HepG2 (cell line): ENCODE measurements around the gene NFE2L1. TPM values are rescaled to one million over a fixed set of nuclear protein-coding genes. Genes with fewer than 3 reads are reported as not detected.

Experiments
- HNF4G ChIP-seq, 2 experiments: sonication (generic) in 1 of 2; formaldehyde crosslinking in 1 of 2; IDR thresholded peaks; 2 replicates each; pipeline versions ENCODE4 v1.4.0 to v1.6.1; 2011 to 2020; ENCODE audit warnings: borderline replicate concordance in 2 of 2, low read depth in 2 of 2, mild to moderate bottlenecking in 2 of 2, low read length in 1 of 2, missing genetic modification reagents in 1 of 2, moderate library complexity in 1 of 2
- HNRNPH1 ChIP-seq: fragments of 200-400 bp; formaldehyde crosslinking; optimal IDR thresholded peaks from 2 replicates; pipeline ENCODE3; 2017; ENCODE audit warnings: mild to moderate bottlenecking, low read depth, low read length
- KDM3A ChIP-seq: IDR thresholded peaks from 2 replicates; pipeline ENCODE4 v1.6.1; 2018; ENCODE audit warnings: low read depth, missing compliant biosample characterization
- KLF13 ChIP-seq: sonication (generic); formaldehyde crosslinking; IDR thresholded peaks from 2 replicates; pipeline ENCODE4 v1.4.0; 2020; ENCODE audit warnings: mild to moderate bottlenecking, missing genetic modification reagents
- KLF6 ChIP-seq: IDR thresholded peaks from 2 replicates; pipeline ENCODE4 v1.8.0; 2016; ENCODE audit warnings: missing biosample characterization, missing genetic modification reagents
- NCOA5 ChIP-seq: sonication (generic); formaldehyde crosslinking; IDR thresholded peaks from 2 replicates; pipeline ENCODE4 v1.4.0; 2020; ENCODE audit warnings: missing genetic modification reagents
- ZBTB42 ChIP-seq: sonication (generic); formaldehyde crosslinking; IDR thresholded peaks from 2 replicates; pipeline ENCODE4 v1.5.0; 2020; ENCODE audit warnings: mild to moderate bottlenecking, missing genetic modification reagents
- ZIK1 ChIP-seq: sonication (generic); formaldehyde crosslinking; IDR thresholded peaks from 2 replicates; pipeline ENCODE4 v1.5.0; 2020; ENCODE audit warnings: mild to moderate bottlenecking, low read depth, missing genetic modification reagents, borderline replicate concordance
- ZKSCAN5 ChIP-seq: sonication (generic); formaldehyde crosslinking; IDR thresholded peaks from 2 replicates; pipeline ENCODE4 v1.5.1; 2020; ENCODE audit warnings: mild to moderate bottlenecking, missing genetic modification reagents
- ZNF10 ChIP-seq: sonication (generic); formaldehyde crosslinking; IDR thresholded peaks from 2 replicates; pipeline ENCODE4 v1.4.0; 2020; ENCODE audit warnings: mild to moderate bottlenecking, low read depth, missing genetic modification reagents, borderline replicate concordance
- ZNF17 ChIP-seq: sonication (generic); formaldehyde crosslinking; IDR thresholded peaks from 2 replicates; pipeline ENCODE4 v1.5.0; 2020; ENCODE audit warnings: mild to moderate bottlenecking, missing genetic modification reagents
- ZNF253 ChIP-seq: sonication (generic); formaldehyde crosslinking; IDR thresholded peaks from 2 replicates; pipeline ENCODE4 v1.8.0; 2022; ENCODE audit warnings: mild to moderate bottlenecking, missing genetic modification reagents, borderline replicate concordance
- ZNF260 ChIP-seq: sonication (generic); formaldehyde crosslinking; IDR thresholded peaks from 2 replicates; pipeline ENCODE4 v1.4.0; 2020; ENCODE audit warnings: missing genetic modification reagents, low read depth, mild to moderate bottlenecking, borderline replicate concordance
- ZNF264 ChIP-seq: sonication (generic); formaldehyde crosslinking; IDR thresholded peaks from 2 replicates; pipeline ENCODE4 v1.4.0; 2020; ENCODE audit warnings: missing genetic modification reagents
- ZNF598 ChIP-seq: sonication (generic); formaldehyde crosslinking; IDR thresholded peaks from 2 replicates; pipeline ENCODE4 v1.5.1; 2020; ENCODE audit warnings: mild to moderate bottlenecking, missing genetic modification reagents, borderline replicate concordance
- polyA plus RNA-seq, 8 experiments: library from polyadenylated mRNA; depleted of rRNA in 3 of 8; stranded (reverse) in 7 of 8; unstranded in 1 of 8; fragments of >200 nt; fragmentation: Illumina TruSeq in 4 of 8; extraction: Trizol in 4 of 8; gene quantifications; 2 replicates each; pipeline versions ENCODE4 v1.2.1 to v1.2.3, GENCODE V29; 2011 to 2016; ENCODE audit warnings: low read depth in 4 of 8, missing spikeins in 1 of 8, mixed read lengths in 1 of 8; ENCODE audit not compliant: insufficient read depth in 1 of 8
- total RNA-seq, 5 experiments: library from RNA; depleted of rRNA; stranded (reverse); fragments of >200 nt; fragmentation: Illumina TruSeq; extraction: Trizol; gene quantifications; 2 replicates each; pipeline ENCODE4 v1.2.3, GENCODE V29; 2016; ENCODE audit warnings: low read depth in 1 of 5
- TF ChIP-seq, protein P1 (sequence below): sonication (generic); formaldehyde crosslinking; IDR thresholded peaks from 2 replicates; pipeline ENCODE4 v1.4.0; 2020; ENCODE audit warnings: missing genetic modification reagents, borderline replicate concordance
- TF ChIP-seq, protein P2 (sequence below): sonication (generic); formaldehyde crosslinking; IDR thresholded peaks from 2 replicates; pipeline ENCODE4 v1.8.0; 2022; ENCODE audit warnings: low read depth, missing genetic modification reagents
- TF ChIP-seq, protein P3 (sequence below): sonication (generic); formaldehyde crosslinking; IDR thresholded peaks from 2 replicates; pipeline ENCODE4 v1.8.1; 2022; ENCODE audit warnings: mild to moderate bottlenecking, missing genetic modification reagents
- TF ChIP-seq, protein P4 (sequence below): sonication (generic); formaldehyde crosslinking; IDR thresholded peaks from 2 replicates; pipeline ENCODE4 v1.4.0; 2020; ENCODE audit warnings: mild to moderate bottlenecking, missing genetic modification reagents

The NFE2L1 gene
- total and polyA plus RNA-seq, 2 of the 13 experiments (the other 11 are each of a cell fraction or from before 2014, with no cell fraction given): 67.0 to 234 TPM

DNA sequence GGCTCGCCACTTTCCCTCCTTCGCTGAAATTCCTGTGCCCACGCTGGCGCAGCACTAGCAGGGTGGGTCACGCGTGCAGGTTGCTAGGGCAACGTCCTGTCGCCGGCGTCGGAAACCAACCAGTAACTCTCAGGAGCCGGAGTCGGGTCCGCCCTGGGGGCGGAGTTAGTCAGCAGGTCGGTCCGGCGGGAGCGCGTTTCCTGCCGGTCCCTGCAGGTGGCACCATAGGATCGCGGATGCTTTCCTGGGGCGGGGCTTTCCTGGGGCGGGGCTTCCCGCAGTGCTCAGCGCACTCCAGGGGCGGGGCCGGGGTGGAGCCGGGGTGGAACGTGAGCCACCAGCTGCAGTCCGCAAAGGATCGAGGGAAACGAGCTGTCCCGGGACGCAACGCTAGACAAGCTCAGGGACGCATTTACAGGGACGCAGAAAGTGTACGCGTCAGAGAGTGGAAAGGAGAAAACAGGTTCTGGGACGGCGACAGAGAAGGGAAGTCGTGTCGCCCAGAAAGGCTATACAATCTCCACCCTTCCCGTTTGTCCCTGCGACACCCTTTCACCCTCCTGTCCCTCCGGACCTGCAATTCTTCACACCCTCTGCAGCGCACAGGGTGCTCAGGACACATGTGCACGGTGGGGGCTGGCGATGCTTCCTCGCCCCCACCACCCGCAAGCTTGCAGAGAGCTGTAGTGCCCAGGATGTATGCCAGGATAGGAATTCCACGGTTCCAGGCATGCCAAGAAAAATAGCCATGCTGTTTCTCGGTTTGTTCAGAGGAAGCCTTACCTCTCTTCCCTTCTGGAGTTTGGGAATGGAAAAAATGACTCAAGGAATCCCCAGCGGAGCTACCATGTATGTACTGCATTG lies 22.9 kb upstream of the NFE2L1 start (continued):
- TF ChIP-seq, protein P1, sequence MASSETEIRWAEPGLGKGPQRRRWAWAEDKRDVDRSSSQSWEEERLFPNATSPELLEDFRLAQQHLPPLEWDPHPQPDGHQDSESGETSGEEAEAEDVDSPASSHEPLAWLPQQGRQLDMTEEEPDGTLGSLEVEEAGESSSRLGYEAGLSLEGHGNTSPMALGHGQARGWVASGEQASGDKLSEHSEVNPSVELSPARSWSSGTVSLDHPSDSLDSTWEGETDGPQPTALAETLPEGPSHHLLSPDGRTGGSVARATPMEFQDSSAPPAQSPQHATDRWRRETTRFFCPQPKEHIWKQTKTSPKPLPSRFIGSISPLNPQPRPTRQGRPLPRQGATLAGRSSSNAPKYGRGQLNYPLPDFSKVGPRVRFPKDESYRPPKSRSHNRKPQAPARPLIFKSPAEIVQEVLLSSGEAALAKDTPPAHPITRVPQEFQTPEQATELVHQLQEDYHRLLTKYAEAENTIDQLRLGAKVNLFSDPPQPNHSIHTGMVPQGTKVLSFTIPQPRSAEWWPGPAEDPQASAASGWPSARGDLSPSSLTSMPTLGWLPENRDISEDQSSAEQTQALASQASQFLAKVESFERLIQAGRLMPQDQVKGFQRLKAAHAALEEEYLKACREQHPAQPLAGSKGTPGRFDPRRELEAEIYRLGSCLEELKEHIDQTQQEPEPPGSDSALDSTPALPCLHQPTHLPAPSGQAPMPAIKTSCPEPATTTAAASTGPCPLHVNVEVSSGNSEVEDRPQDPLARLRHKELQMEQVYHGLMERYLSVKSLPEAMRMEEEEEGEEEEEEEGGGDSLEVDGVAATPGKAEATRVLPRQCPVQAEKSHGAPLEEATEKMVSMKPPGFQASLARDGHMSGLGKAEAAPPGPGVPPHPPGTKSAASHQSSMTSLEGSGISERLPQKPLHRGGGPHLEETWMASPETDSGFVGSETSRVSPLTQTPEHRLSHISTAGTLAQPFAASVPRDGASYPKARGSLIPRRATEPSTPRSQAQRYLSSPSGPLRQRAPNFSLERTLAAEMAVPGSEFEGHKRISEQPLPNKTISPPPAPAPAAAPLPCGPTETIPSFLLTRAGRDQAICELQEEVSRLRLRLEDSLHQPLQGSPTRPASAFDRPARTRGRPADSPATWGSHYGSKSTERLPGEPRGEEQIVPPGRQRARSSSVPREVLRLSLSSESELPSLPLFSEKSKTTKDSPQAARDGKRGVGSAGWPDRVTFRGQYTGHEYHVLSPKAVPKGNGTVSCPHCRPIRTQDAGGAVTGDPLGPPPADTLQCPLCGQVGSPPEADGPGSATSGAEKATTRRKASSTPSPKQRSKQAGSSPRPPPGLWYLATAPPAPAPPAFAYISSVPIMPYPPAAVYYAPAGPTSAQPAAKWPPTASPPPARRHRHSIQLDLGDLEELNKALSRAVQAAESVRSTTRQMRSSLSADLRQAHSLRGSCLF (CRISPR knock-in tag): no peak
- TF ChIP-seq, protein P2, sequence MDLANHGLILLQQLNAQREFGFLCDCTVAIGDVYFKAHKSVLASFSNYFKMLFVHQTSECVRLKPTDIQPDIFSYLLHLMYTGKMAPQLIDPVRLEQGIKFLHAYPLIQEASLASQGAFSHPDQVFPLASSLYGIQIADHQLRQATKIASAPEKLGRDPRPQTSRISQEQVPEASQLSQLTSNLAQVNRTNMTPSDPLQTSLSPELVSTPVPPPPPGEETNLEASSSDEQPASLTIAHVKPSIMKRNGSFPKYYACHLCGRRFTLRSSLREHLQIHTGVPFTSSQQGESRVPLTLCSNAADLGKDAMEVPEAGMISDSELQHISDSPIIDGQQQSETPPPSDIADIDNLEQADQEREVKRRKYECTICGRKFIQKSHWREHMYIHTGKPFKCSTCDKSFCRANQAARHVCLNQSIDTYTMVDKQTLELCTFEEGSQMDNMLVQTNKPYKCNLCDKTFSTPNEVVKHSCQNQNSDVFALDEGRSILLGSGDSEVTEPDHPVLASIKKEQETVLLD: no peak
- TF ChIP-seq HNRNPH1 (no peak), ZNF598 (CRISPR knock-in tag) (no peak), ZNF260 (no peak), ZNF264 (CRISPR knock-in tag) (no peak), ZNF10 (CRISPR knock-in tag) (no peak), KLF6 (CRISPR knock-in tag) (no peak), HNF4G (IDR thresholded peaks at IDR 0.05; ENCODE audit: borderline replicate concordance, low read depth, low read length) (no peak), HNF4G (CRISPR knock-in tag; IDR thresholded peaks at IDR 0.05; ENCODE audit: borderline replicate concordance, low read depth) (no peak), ZBTB42 (CRISPR knock-in tag) (peak; percentile 47; the same call in 1 of the 2 replicates), KDM3A (CRISPR knock-in tag) (peak; percentile 91; the same call in 1 of the 2 replicates), NCOA5 (CRISPR knock-in tag) (no peak), ZNF253 (no peak), ZKSCAN5 (no peak), ZIK1 (CRISPR knock-in tag) (no peak), ZNF17 (CRISPR knock-in tag) (no peak), KLF13 (CRISPR knock-in tag) (no peak)
- TF ChIP-seq, protein P3, sequence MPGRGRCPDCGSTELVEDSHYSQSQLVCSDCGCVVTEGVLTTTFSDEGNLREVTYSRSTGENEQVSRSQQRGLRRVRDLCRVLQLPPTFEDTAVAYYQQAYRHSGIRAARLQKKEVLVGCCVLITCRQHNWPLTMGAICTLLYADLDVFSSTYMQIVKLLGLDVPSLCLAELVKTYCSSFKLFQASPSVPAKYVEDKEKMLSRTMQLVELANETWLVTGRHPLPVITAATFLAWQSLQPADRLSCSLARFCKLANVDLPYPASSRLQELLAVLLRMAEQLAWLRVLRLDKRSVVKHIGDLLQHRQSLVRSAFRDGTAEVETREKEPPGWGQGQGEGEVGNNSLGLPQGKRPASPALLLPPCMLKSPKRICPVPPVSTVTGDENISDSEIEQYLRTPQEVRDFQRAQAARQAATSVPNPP (CRISPR knock-in tag): no peak
- TF ChIP-seq, protein P4, sequence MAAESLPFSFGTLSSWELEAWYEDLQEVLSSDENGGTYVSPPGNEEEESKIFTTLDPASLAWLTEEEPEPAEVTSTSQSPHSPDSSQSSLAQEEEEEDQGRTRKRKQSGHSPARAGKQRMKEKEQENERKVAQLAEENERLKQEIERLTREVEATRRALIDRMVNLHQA (CRISPR knock-in tag): 0 out of 2 replicates have a peak, but pooled peaks have one; percentile 6
